Stimulated activated naive CD4-positive, alpha-beta T cell (primary cell): ENCODE results near the gene OSR1.
"Not testable (repeated sequence)": the region's sequence is repeated elsewhere in the genome, so short reads cannot be mapped to it uniquely, and the experiment has no call there.

Experiments used
- DNase-seq, 6 experiments: peaks; one replicate each; lab custom pipeline; 2025; lab: John Stamatoyannopoulos, UW

OSR1 gene

GRCh38 chr2:19358242-19359020 is at the start of gene OSR1:
Gene OSR1 (minus strand): TSS chr2:19358623. CDS start chr2:19353805, 4,818 bp downstream.
- DNase-seq, result peak in 2 of 6 experiments; percentile 30 to 62

DNA sequence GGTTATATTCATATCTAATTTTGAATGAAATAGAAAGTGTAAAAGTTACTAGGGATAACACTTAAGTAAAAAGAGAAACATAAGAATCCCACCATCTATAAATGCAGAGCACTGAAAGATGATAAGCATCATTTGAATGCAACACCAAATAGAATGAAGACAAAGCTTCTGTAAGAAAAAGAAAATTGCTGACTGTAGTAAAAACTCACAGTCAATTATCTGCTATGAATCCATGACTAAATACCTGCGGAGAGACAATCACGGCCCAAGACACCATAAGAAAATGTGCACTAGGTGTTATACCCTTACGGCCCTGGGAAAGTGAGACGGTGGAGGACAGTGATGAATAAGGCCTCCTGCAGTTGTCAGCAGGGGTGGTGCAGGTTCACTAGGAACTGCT is 45.4 kb upstream of the OSR1 start:
- DNase-seq, result no peak

GRCh38 chr2:19392191-19392590 is 33.8 kb upstream of the OSR1 start:
- DNase-seq, result no peak

DNA sequence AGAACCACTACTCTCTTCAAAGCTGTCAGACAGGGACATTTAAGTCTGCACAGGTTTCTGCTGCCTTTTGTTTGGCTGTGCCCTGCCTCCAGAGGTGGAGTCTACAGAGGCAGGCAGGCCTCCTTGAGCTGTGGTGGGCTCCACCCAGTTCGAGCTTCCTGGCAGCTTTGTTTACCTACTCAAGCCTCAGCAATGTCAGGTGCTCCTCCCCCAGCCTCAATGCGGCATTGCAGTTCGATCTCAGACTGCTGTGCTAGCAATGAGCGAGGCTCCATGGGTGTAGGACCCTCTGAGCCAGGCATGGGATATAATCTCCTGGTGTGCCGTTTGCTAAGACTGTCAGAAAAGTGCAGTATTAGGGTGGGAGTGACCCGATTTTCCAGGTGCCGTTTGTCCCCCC is 31.0 kb upstream of the OSR1 start:
- DNase-seq, result not testable (repeated sequence)

GRCh38 chr2:19380532-19380931 is 22.1 kb upstream of the OSR1 start:
- no peak for DNase-seq

DNA sequence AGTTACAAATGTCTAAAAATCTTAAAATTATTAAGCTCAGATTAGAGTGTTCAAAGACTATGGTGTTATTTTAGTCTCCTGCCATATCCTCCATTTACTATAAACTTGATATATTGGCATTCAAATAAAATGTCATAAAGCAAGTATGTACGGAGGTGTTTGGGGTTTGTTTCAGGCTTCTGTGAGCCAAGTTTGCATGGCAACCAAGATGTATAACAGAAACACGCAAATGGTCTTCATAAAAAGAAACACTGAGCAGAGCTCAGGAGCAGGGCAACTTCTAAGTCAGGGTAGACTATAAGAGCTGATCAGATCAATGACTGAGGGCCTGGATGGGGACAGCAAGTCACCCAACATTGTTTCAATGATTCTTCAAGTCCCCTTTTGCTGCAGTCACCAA is 20.5 kb upstream of the OSR1 start:
- no peak for DNase-seq

GRCh38 chr2:19377717-19378116 is 19.3 kb upstream of the OSR1 start:
- no peak for DNase-seq

DNA sequence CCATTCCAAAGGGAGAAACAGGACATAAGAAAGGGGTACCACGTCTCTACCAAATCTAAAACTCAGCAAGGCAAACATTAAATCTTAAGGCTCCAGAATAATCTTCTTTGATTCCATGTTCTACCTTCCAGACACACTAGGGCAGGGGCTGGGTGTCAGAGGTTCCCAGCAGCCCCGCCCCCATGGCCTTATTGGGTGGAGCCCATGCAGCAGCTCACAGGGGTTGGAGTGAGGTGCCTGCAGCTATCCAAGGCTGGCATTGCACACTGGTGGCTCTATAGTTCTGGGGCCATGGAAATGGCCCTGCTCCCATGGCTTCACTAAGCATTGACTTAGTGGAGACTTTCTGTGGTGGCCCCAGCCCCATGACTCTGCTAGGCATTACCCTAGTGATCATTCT is 14.9 kb upstream of the OSR1 start:
- DNase-seq, result no peak

- no peak for DNase-seq
These were observed 13.7 kb upstream of the OSR1 start for GRCh38 chr2:19371996-19372582.

DNA sequence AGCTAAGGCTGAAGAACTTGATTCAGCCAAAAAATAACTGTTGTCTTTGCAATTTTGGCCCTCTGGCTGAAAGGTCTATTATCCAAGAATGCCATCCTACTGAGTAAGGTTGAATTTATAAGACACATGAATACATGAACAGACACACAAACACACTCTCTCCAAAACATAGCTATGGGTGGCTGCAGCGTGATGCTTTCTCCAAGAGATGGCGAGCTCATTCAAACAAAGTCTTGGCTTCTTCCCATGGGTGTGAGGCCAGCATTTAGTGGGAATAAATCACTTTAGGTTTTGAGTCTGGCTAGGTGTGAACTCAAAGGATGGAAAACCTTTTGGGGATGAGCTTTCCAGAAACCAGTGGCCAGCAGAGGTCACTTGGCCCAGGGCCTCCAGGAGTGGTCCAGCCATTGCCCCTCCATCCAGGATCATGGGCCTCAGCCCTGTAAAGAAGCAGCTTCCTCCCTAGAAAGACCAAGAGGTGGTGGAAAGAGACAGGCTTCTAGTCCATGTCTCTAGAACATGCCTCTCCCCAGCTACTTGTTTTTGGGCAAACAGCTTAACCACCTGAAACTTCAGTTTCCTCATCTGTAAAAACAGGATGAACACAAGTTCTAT is 11.0 kb upstream of the OSR1 start:
- DNase-seq, result no peak

DNA sequence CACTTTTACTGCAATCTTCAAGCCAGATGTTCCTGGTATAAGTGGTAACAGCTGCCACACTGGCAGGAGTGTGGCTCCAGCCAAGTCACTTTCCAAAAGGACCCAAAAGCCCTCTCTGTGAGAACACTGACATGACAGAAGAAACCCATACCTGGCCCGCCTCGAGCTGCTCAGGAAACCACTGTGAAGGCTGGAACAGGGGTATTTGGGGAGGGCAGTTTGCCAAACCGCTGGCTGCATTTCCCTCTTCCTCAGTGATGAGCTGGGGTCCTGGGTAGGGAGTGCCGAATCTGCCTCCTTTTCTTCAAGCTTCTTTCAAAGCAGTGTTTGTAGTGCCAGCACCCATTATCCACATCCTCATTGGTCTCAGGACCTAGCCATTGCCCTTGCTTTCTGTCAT is 10.3 kb upstream of the OSR1 start:
- DNase-seq, result no peak

- DNase-seq, result no peak
These were observed 8.9 kb upstream of the OSR1 start for GRCh38 chr2:19367326-19367725.

DNA sequence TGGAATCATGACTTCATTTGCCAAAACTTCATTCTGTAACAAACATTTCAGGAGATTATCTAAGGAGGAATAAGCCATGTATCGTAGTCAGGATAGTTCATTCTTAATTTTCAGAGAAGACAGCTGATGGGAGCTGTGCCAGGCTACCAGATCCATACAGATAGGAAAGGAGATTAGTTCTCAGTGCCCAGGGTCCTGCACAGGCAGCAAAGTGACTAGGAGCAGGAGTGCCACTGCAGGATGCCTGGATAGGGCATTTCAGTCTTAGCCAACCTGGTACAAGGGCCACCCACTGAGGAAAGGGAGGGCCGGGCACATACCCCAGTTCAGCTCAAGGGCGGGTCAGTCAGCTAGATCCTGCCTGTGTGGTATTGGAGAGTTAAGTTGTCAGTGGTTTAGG is 6.7 kb upstream of the OSR1 start:
- no peak for DNase-seq

- DNase-seq, result no peak
These were observed 5.6 kb upstream of the OSR1 start for GRCh38 chr2:19364014-19364413.

GRCh38 chr2:19363474-19363778 is 5.0 kb upstream of the OSR1 start:
- no peak for DNase-seq

DNA sequence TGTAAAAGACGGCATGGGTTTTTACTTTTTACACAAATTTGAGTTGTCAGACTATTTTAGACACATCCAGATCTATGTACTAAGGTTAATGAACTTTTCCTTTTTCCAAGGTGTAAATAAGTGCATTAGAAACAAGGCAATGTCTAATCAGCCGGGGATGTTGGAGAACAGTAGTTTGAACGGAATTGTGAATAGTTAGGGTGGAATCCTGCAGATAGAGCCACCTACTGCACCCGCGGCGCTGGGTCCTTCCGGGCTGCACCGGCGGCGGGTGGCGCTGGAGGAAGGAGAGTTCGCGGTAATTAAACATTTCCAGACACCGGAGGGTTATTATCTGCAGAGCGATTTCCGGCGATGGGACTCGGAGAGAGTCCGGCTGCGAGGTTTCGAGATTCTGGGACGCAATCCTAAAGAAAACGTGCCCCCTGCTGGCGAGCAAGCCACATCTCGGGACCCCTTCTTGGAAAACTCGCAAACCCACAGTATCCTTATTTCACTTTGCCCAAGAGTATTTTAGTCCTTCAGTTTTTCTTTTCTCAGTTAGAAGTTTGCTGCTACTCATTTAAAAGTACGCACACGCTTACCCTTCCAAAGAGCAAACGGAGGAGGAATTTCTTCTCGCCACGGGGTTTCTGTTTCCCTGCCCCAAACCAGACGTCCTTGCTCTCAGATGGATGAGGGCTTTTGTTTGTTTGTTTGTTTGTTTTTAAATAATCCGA is 4.5 kb upstream of the OSR1 start:
- peak in 4 of 6 experiments; percentile 23 to 57 (median 34) for DNase-seq

DNA sequence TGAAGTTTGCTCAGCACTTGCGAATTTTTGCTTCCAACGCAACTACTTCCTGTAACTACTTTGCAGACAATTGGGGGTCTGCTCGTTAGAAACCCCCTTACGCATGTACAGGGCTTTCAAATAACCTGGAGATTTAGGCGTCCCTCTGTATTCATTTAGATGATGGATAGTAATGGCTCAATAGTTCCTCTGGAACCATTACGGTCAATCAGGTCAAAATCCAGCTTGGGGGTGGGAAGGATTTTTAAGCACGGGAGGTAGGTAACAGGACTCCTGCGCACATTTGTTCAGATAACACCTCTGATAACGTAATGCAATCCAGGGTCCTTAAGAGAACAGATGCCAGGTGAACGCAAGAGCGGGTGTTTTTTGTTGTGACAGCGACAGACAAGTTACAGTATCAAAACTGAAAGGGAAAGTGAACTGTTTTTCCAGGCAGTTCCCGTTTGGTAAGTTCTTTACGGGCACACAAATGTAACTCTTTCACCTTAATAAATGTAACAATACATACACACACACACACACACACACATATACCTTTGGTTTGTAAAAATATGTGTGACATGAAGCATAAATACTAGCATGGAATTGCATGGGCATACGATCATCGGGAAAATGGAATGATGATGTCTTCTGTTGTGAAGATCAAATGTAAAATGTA is 3.8 kb upstream of the OSR1 start:
- DNase-seq, result peak in 3 of 6 experiments; percentile 14 to 57 (median 50)

- peak in 2 of 6 experiments; percentile 13 to 21 for DNase-seq
These were observed 3.0 kb upstream of the OSR1 start for GRCh38 chr2:19361325-19361990.

GRCh38 chr2:19360966-19361321 is 2.5 kb upstream of the OSR1 start:
- DNase-seq, result peak in 1 of 6 experiments; percentile 32

DNA sequence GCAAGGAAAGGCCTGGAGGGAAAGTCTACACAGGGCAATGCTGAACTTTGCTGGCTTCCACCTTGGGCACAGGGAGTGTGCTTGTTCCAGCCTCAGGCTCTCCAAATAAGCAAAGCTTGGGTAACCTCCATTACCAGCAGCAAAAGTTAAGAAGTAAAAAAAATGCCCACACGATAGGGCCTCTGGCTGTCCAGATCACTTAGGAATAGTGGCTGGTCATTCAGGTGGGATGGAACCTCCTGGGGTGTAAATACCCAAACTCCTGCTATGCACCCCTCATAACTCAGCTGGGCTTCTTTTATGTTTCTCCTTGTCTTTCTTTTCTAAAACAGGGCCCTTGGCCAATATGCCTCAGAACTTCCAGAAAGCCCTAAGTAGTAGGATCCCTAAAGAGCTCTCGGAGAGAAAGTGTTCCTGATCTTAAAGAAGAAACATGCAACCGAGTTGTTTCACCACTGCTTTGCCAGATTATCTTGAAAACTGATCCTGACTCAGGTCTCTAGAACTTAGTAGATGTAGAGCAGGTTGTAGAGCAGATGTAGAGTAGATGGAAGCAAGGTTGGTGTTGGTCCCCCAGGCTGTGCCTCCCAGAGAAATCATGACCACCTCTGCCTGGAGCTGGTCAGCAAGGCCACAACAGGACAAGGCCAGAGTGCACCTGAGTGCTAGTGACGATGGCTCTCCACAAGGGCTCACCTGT is 2.0 kb upstream of the OSR1 start:
- peak in 1 of 6 experiments; percentile 22 for DNase-seq

GRCh38 chr2:19359456-19359855 is 1.0 kb upstream of the OSR1 start:
- no peak for DNase-seq
